SK-N-SH treated with all-trans-retinoic acid at 6 μM for 48 hours (cell line): ENCODE results near the gene ACTR10.

Source experiments
- ATAC-seq: fragments of 200-7000 bp; cut with Tn5 transposase; 3 replicates; pipeline ENCODE4 v1.9.1; 2020; ENCODE audit warnings: mild to moderate bottlenecking, moderate library complexity
- ARNTL ChIP-seq: fragments of 450-650 bp; formaldehyde crosslinking; IDR thresholded peaks from 2 replicates; pipeline ENCODE4 v1.5.0; 2020; ENCODE audit warnings: low read depth, mild to moderate bottlenecking, moderate library complexity, borderline replicate concordance
- CSDC2 ChIP-seq: fragments of 250-450 bp; sonication (Bioruptor Pico); IDR thresholded peaks from 2 replicates; pipeline ENCODE4 v1.5.0; 2020; ENCODE audit warnings: mild to moderate bottlenecking, moderate library complexity
- GLIS3 ChIP-seq: fragments of 250-450 bp; sonication (Bioruptor Pico); IDR thresholded peaks from 2 replicates; pipeline ENCODE4 v1.5.0; 2020; ENCODE audit warnings: mild to moderate bottlenecking, moderate library complexity
- ISL1 ChIP-seq: fragments of 250-450 bp; sonication (Bioruptor Pico); IDR thresholded peaks from 2 replicates; pipeline ENCODE4 v2.1.2; 2022; ENCODE audit warnings: mild to moderate bottlenecking, moderate library complexity
- OSR1 ChIP-seq: fragments of 250-450 bp; sonication (Bioruptor Pico); IDR thresholded peaks from 2 replicates; pipeline ENCODE4 v1.8.0; 2022; ENCODE audit warnings: moderate library complexity, mild to moderate bottlenecking, inconsistent platforms
- PPARA ChIP-seq: fragments of 250-450 bp; sonication (Bioruptor Pico); IDR thresholded peaks from 2 replicates; pipeline ENCODE4 v1.5.0; 2020; ENCODE audit warnings: mild to moderate bottlenecking, borderline replicate concordance
- RARB ChIP-seq: fragments of 250-450 bp; sonication (Bioruptor Pico); IDR thresholded peaks from 2 replicates; pipeline ENCODE4 v1.8.0; 2021; ENCODE audit warnings: mild to moderate bottlenecking, moderate library complexity
- SNAI2 ChIP-seq: fragments of 250-450 bp; sonication (Bioruptor Pico); IDR thresholded peaks from 2 replicates; pipeline ENCODE4 v1.5.0; 2020; ENCODE audit warnings: mild to moderate bottlenecking, moderate library complexity
- TCF4 ChIP-seq: fragments of 250-450 bp; sonication (Bioruptor Pico); IDR thresholded peaks from 2 replicates; pipeline ENCODE4 v1.8.0; 2021; ENCODE audit warnings: mild to moderate bottlenecking, moderate library complexity, borderline replicate concordance
- ZC3H10 ChIP-seq: fragments of 250-450 bp; sonication (Bioruptor Pico); IDR thresholded peaks from 2 replicates; pipeline ENCODE4 v1.5.1; 2021; ENCODE audit warnings: mild to moderate bottlenecking, moderate library complexity
- ZFP3 ChIP-seq: fragments of 250-450 bp; sonication (Bioruptor Pico); IDR thresholded peaks from 2 replicates; pipeline ENCODE4 v1.5.0; 2020; ENCODE audit warnings: mild to moderate bottlenecking, moderate library complexity
- ZFP30 ChIP-seq: fragments of 450-650 bp; formaldehyde crosslinking; IDR thresholded peaks from 2 replicates; pipeline ENCODE4 v1.5.0; 2022; ENCODE audit warnings: mild to moderate bottlenecking, moderate library complexity
- ZNF70 ChIP-seq: fragments of 450-650 bp; formaldehyde crosslinking; IDR thresholded peaks from 2 replicates; pipeline ENCODE4 v1.5.0; 2020; ENCODE audit warnings: mild to moderate bottlenecking, moderate library complexity
- ZNF8 ChIP-seq: fragments of 450-650 bp; formaldehyde crosslinking; IDR thresholded peaks from 2 replicates; pipeline ENCODE4 v1.5.0; 2020; ENCODE audit warnings: mild to moderate bottlenecking, moderate library complexity
- TF ChIP-seq, protein P1 (sequence below): fragments of 250-450 bp; sonication (Bioruptor Pico); IDR thresholded peaks from 2 replicates; pipeline ENCODE4 v1.5.1; 2021; ENCODE audit warnings: mild to moderate bottlenecking, moderate library complexity
- TF ChIP-seq, protein P2 (sequence below): fragments of 250-450 bp; sonication (Bioruptor Pico); IDR thresholded peaks from 2 replicates; pipeline ENCODE4 v1.5.0; 2020; ENCODE audit warnings: mild to moderate bottlenecking, moderate library complexity
- TF ChIP-seq, protein P3 (sequence below): fragments of 250-450 bp; sonication (Bioruptor Pico); IDR thresholded peaks from 2 replicates; pipeline ENCODE4 v1.8.0; 2020; ENCODE audit warnings: mild to moderate bottlenecking, moderate library complexity, borderline replicate concordance
- TF ChIP-seq, protein P4 (sequence below): fragments of 250-450 bp; sonication (Bioruptor Pico); IDR thresholded peaks from 2 replicates; pipeline ENCODE4 v1.8.0; 2021; ENCODE audit warnings: low read depth, mild to moderate bottlenecking, moderate library complexity, borderline replicate concordance

The ACTR10 gene

DNA sequence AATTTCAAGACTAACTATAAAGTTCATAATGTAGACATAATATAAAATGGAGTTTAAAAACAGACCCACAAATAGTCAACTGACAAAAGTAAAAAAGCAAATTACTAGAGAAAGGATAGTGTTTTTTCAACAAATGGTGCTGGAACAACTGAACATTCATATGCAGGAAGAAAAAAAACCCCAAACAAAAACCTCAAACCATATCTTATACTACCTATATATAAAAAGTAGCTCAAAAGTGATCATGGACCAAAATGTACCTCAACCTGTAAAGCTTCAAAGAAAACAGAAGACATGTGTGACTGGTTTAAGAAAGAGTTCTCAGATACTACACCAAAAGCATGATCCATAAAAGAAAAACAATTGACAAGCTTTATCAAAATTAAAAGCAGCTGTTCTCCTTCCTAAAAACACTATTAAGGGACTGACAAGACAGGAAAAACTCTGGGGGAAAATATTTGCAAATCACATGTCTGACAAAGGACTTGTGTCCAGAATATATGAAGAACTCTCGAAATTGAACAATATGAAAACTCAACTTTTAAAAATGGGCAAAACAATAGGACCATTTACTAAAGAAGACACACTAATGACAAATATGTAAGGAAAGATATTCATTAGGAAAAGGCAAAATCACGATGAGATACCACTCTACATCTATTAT lies 75.7 kb downstream of the ACTR10 start:
- TF ChIP-seq CSDC2 (CRISPR knock-in tag), result no peak
- no peak for TF ChIP-seq TCF4 (CRISPR knock-in tag)
- TF ChIP-seq ZFP3 (CRISPR knock-in tag), result no peak
- TF ChIP-seq OSR1, result no peak
- TF ChIP-seq ZFP30 (CRISPR knock-in tag), result no peak
- TF ChIP-seq SNAI2 (CRISPR knock-in tag), result no peak
- TF ChIP-seq ARNTL (CRISPR knock-in tag), result no peak
- TF ChIP-seq, protein P1, sequence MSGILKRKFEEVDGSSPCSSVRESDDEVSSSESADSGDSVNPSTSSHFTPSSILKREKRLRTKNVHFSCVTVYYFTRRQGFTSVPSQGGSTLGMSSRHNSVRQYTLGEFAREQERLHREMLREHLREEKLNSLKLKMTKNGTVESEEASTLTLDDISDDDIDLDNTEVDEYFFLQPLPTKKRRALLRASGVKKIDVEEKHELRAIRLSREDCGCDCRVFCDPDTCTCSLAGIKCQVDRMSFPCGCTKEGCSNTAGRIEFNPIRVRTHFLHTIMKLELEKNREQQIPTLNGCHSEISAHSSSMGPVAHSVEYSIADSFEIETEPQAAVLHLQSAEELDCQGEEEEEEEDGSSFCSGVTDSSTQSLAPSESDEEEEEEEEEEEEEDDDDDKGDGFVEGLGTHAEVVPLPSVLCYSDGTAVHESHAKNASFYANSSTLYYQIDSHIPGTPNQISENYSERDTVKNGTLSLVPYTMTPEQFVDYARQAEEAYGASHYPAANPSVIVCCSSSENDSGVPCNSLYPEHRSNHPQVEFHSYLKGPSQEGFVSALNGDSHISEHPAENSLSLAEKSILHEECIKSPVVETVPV, result no peak
- no peak for TF ChIP-seq ZC3H10 (CRISPR knock-in tag)
- TF ChIP-seq ZNF70 (CRISPR knock-in tag), result no peak
- TF ChIP-seq ISL1 (CRISPR knock-in tag), result no peak
- TF ChIP-seq, protein P2, sequence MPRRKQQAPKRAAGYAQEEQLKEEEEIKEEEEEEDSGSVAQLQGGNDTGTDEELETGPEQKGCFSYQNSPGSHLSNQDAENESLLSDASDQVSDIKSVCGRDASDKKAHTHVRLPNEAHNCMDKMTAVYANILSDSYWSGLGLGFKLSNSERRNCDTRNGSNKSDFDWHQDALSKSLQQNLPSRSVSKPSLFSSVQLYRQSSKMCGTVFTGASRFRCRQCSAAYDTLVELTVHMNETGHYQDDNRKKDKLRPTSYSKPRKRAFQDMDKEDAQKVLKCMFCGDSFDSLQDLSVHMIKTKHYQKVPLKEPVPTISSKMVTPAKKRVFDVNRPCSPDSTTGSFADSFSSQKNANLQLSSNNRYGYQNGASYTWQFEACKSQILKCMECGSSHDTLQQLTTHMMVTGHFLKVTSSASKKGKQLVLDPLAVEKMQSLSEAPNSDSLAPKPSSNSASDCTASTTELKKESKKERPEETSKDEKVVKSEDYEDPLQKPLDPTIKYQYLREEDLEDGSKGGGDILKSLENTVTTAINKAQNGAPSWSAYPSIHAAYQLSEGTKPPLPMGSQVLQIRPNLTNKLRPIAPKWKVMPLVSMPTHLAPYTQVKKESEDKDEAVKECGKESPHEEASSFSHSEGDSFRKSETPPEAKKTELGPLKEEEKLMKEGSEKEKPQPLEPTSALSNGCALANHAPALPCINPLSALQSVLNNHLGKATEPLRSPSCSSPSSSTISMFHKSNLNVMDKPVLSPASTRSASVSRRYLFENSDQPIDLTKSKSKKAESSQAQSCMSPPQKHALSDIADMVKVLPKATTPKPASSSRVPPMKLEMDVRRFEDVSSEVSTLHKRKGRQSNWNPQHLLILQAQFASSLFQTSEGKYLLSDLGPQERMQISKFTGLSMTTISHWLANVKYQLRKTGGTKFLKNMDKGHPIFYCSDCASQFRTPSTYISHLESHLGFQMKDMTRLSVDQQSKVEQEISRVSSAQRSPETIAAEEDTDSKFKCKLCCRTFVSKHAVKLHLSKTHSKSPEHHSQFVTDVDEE (CRISPR knock-in tag), result no peak
- ATAC-seq, result no peak

DNA sequence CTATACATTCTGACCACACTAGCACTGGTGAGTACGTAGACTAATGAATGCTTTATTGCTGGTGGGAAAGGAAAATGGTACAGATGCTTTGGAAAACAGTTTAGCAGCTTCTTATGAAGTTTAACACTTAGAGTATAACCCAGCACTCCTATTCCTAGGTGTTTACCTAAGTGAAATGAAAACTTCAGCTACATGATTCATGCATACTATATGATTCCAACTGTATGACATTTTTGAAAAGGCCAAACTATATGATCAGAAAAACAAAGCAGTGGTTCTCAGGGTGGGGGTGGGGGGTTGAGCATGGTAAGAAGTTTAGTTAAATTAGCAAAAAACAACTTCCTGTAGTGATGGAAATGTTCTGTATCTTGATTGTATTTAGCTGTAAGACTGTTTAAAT lies 76.3 kb downstream of the ACTR10 start:
- TF ChIP-seq, protein P3, sequence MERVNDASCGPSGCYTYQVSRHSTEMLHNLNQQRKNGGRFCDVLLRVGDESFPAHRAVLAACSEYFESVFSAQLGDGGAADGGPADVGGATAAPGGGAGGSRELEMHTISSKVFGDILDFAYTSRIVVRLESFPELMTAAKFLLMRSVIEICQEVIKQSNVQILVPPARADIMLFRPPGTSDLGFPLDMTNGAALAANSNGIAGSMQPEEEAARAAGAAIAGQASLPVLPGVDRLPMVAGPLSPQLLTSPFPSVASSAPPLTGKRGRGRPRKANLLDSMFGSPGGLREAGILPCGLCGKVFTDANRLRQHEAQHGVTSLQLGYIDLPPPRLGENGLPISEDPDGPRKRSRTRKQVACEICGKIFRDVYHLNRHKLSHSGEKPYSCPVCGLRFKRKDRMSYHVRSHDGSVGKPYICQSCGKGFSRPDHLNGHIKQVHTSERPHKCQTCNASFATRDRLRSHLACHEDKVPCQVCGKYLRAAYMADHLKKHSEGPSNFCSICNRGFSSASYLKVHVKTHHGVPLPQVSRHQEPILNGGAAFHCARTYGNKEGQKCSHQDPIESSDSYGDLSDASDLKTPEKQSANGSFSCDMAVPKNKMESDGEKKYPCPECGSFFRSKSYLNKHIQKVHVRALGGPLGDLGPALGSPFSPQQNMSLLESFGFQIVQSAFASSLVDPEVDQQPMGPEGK (CRISPR knock-in tag), result no peak
- no peak for TF ChIP-seq CSDC2 (CRISPR knock-in tag)
- TF ChIP-seq TCF4 (CRISPR knock-in tag), result no peak
- TF ChIP-seq, protein P4, sequence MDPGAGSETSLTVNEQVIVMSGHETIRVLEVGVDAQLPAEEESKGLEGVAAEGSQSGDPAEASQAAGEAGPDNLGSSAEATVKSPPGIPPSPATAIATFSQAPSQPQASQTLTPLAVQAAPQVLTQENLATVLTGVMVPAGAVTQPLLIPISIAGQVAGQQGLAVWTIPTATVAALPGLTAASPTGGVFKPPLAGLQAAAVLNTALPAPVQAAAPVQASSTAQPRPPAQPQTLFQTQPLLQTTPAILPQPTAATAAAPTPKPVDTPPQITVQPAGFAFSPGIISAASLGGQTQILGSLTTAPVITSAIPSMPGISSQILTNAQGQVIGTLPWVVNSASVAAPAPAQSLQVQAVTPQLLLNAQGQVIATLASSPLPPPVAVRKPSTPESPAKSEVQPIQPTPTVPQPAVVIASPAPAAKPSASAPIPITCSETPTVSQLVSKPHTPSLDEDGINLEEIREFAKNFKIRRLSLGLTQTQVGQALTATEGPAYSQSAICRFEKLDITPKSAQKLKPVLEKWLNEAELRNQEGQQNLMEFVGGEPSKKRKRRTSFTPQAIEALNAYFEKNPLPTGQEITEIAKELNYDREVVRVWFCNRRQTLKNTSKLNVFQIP (CRISPR knock-in tag), result no peak
- TF ChIP-seq ZNF70 (CRISPR knock-in tag), result no peak
- TF ChIP-seq OSR1, result no peak
- TF ChIP-seq, protein P1, result no peak
- no peak for TF ChIP-seq PPARA
- no peak for TF ChIP-seq RARB (CRISPR knock-in tag)
- no peak for TF ChIP-seq ZFP30 (CRISPR knock-in tag)
- TF ChIP-seq ZNF8 (CRISPR knock-in tag), result no peak
- no peak for TF ChIP-seq ZFP3 (CRISPR knock-in tag)
- no peak; the same call in 2 of the 3 replicates for ATAC-seq

DNA sequence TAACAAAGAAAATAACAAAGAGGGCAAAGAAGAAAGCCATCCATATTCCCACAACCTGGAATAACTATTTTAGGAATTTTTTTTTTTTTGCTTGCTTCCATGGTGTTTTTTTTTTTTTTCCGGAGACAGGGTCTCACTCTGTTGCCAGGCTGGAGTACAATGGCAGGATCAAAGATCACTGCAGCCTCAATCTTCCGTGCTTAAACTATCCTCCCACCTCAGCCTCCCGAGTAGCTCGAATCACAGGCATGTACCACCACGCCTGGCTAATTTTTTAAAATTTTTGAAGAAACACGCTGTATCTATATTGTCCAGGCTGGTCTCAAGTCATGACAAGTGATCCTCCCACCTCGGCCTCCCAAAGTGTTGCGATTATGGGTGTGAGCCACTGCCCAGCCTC lies 78.2 kb downstream of the ACTR10 start:
- no peak for TF ChIP-seq GLIS3 (CRISPR knock-in tag)
- TF ChIP-seq, protein P2 (CRISPR knock-in tag), result no peak
- TF ChIP-seq CSDC2 (CRISPR knock-in tag), result no peak
- no peak for TF ChIP-seq ZNF8 (CRISPR knock-in tag)
- TF ChIP-seq, all 23 proteins: peak for 0
- no peak for ATAC-seq
